Neural crest cell (in vitro differentiated cells): ENCODE results near the gene ADAMTS2. TPM values are rescaled to one million over a fixed set of nuclear protein-coding genes. Genes with fewer than 3 reads are reported as not detected.
A peak's percentile ranks its signal among the peaks of the same experiment; 100 is the strongest.

Experiments
- DNase-seq: peaks from one replicate; pipeline ENCODE4 v3.0.0; 2021; ENCODE audit warnings: low read depth, mixed read lengths, low spot score
- H3K27ac Mint-ChIP-seq: one replicate; pipeline ENCODE4 v1.8.0; 2021; ENCODE audit warnings: mild to moderate bottlenecking, mixed read lengths; ENCODE audit not compliant: unreplicated experiment
- H3K27me3 Mint-ChIP-seq: 2 replicates; pipeline ENCODE4 v1.8.0; 2021; ENCODE audit warnings: low read depth, mild to moderate bottlenecking, mixed read lengths
- H3K36me3 Mint-ChIP-seq: 2 replicates; pipeline ENCODE4 v1.8.0; 2021; ENCODE audit warnings: low read depth, mild to moderate bottlenecking, mixed read lengths
- H3K4me1 Mint-ChIP-seq: 2 replicates; pipeline ENCODE4 v1.8.0; 2021; ENCODE audit warnings: mixed read lengths
- H3K4me3 Mint-ChIP-seq: one replicate; pipeline ENCODE4 v1.8.0; 2021; ENCODE audit warnings: mild to moderate bottlenecking, mixed read lengths
- H3K9me3 Mint-ChIP-seq: 2 replicates; pipeline ENCODE4 v1.8.0; 2021; ENCODE audit warnings: mixed read lengths
- CTCF ChIP-seq: fragments of 200-600 bp; sonication (generic); conservative IDR thresholded peaks from 2 replicates; pipeline ENCODE4 v1.5.0; 2021; ENCODE audit warnings: antibody characterized with exemption, mild to moderate bottlenecking
- total RNA-seq: library from RNA; stranded (reverse); gene quantifications from 2 replicates; pipeline ENCODE4 v1.2.1, GENCODE V29; 2021

ADAMTS2 gene
- total RNA-seq, 1 donor from 2014 or later = 1.5 TPM

- H3K27me3 Mint-ChIP-seq = peaks cover 60% of the 10 kb centered on the region
- peaks cover 5% of the 10 kb centered on the region for H3K4me1 Mint-ChIP-seq
- H3K4me3 Mint-ChIP-seq = peak overlapping the region; percentile 72
- DNase-seq = no peak
- TF ChIP-seq CTCF = no peak
- peak overlapping the region; percentile 48 for H3K27ac Mint-ChIP-seq
- no peaks in the 10 kb centered on the region for H3K36me3 Mint-ChIP-seq
- H3K9me3 Mint-ChIP-seq = no peaks in the 10 kb centered on the region
Observed at GRCh38 chr5:179348011-179348530, 2.8 kb upstream of the ADAMTS2 start.

GRCh38 chr5:179347581-179347980 lies 2.3 kb upstream of the ADAMTS2 start:
- TF ChIP-seq CTCF = no peak
- no peak for DNase-seq
- Mint-ChIP-seq H3K9me3 (no peaks in the 10 kb centered on the region), H3K4me1 (peaks cover 10% of the 10 kb centered on the region), H3K27me3 (peaks cover 64% of the 10 kb centered on the region), H3K36me3 (no peaks in the 10 kb centered on the region), H3K4me3 (peak overlapping the region; percentile 72), H3K27ac (no peak overlapping the region)

- H3K4me1 Mint-ChIP-seq = peaks cover 10% of the 10 kb centered on the region
- H3K36me3 Mint-ChIP-seq = no peaks in the 10 kb centered on the region
- no peak overlapping the region for H3K27ac Mint-ChIP-seq
- peaks cover 71% of the 10 kb centered on the region for H3K27me3 Mint-ChIP-seq
- DNase-seq = no peak
- H3K9me3 Mint-ChIP-seq = no peaks in the 10 kb centered on the region
- H3K4me3 Mint-ChIP-seq = peak overlapping the region; percentile 72
- TF ChIP-seq CTCF = no peak
Observed at GRCh38 chr5:179346875-179347274, 1.6 kb upstream of the ADAMTS2 start.

DNA sequence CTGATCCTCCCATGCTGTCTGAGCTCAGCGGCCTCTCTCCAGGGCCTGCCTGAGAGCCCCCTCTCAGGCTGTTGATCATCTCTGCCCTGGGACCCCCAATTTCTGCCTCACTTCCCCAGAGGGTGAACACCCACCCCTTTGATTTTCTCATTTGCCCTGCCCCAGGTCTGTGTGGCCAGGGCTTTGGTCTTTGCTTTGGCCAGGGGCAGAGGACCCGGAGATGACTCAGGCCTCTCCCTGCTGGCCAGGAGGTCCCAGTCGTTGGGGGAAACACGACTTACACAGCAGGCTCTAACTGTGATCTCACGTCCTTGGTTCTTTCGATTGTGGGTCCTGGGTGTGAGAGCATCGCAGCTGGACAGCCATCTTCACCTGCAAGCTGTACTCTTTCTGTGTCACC lies 1.1 kb upstream of the ADAMTS2 start:
- no peak for TF ChIP-seq CTCF
- Mint-ChIP-seq H3K9me3 (no peaks in the 10 kb centered on the region), H3K27me3 (peaks cover 73% of the 10 kb centered on the region), H3K4me3 (peak overlapping the region; percentile 72), H3K4me1 (peaks cover 10% of the 10 kb centered on the region), H3K27ac (no peak overlapping the region), H3K36me3 (no peaks in the 10 kb centered on the region)
- DNase-seq = no peak

- Mint-ChIP-seq H3K4me1 (peaks cover 10% of the 10 kb centered on the region), H3K27ac (no peak overlapping the region), H3K4me3 (no peak overlapping the region), H3K36me3 (no peaks in the 10 kb centered on the region), H3K27me3 (peaks cover 75% of the 10 kb centered on the region), H3K9me3 (no peaks in the 10 kb centered on the region)
- no peak for DNase-seq
- TF ChIP-seq CTCF = no peak
Observed at GRCh38 chr5:179345183-179345432, 153 bp downstream of the ADAMTS2 start.
